ENCODE data around the gene AGBL3.

GRCh38 chr7:135121868-135122267 is 135.6 kb downstream of the AGBL3 start:
- TF ChIP-seq, protein P1, sequence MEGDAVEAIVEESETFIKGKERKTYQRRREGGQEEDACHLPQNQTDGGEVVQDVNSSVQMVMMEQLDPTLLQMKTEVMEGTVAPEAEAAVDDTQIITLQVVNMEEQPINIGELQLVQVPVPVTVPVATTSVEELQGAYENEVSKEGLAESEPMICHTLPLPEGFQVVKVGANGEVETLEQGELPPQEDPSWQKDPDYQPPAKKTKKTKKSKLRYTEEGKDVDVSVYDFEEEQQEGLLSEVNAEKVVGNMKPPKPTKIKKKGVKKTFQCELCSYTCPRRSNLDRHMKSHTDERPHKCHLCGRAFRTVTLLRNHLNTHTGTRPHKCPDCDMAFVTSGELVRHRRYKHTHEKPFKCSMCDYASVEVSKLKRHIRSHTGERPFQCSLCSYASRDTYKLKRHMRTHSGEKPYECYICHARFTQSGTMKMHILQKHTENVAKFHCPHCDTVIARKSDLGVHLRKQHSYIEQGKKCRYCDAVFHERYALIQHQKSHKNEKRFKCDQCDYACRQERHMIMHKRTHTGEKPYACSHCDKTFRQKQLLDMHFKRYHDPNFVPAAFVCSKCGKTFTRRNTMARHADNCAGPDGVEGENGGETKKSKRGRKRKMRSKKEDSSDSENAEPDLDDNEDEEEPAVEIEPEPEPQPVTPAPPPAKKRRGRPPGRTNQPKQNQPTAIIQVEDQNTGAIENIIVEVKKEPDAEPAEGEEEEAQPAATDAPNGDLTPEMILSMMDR (IDR thresholded peaks at IDR 0.05), result no peak
- TF ChIP-seq POLR2A (IDR thresholded peaks at IDR 0.05) (no peak), POLR2AphosphoS5 (IDR thresholded peaks at IDR 0.05) (no peak)

Measured in transverse colon (tissue), 4 donors.